Fibroblast of skin of right biceps (primary cell): Measurements from ENCODE around the gene SPAG4.

Experiments used
- DNase-seq: peaks from one replicate; pipeline ENCODE4 v3.0.0-alpha.2; 2013

Gene SPAG4

DNA sequence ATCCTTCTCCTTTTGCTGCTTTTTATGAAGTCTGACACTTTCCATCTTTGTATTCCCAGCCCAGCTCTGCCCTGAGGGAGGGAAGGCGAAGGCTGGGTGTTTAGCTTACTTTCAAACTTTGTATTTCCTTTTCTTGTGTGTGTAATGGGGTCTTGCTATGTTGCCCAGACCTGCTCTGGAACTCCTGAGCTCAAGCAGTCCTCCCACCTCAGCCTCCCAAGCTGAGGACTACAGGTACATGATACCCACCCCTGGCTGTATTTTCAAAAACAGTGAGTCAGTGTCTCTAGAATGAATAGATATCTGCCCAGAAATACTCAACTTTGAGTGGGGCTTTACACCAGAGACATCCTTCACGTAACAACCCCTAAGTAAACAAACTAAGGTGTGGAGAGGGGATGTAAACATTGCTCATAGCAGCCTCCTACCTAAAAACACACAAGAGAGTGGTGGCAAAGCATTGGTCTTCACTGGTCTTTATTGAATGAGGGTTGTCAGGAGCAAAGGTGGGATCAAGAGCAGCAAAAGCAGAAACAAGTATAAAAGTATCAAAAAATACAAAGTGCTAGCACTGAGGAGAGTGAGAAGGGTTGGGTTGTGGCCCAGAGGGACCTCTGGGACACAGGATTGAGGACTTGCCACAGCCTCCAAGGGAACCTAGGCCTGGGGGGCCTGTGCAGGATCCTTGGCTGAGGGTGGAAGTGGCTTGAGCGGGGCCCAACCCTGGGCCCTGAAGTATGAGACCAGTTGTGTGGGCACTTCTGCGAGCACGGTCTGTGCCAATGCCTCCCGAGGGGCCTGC lies 10.2 kb downstream of the SPAG4 start:
- no peak for DNase-seq

DNA sequence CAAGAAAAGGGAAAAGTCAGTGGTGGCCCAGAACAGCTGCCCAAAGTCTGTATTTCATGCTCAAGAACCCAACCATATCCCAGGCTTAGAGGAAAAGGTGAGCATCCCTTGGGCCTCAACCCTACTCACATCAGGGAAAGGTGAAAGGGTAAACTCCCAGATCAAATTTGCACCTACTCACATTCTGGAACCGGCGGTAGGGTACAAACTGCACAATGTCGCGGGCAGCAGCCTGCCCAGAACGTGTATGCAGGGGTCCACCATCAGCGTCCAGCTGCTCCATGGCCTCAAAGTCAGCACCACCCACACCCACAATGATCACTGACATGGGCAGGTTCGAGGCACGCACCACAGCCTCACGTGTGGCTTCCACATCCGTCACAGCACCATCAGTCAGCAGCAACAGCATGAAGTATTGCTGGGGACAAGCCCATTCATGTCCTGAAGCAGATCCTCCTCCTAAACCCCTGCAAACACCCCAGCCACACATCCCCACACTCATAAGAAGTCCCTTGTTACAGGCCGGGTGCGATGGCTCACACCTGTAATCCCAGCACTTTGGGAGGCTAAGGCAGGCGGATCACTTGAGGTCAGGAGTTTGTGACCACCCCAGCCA lies 10.9 kb downstream of the SPAG4 start:
- no peak for DNase-seq

DNA sequence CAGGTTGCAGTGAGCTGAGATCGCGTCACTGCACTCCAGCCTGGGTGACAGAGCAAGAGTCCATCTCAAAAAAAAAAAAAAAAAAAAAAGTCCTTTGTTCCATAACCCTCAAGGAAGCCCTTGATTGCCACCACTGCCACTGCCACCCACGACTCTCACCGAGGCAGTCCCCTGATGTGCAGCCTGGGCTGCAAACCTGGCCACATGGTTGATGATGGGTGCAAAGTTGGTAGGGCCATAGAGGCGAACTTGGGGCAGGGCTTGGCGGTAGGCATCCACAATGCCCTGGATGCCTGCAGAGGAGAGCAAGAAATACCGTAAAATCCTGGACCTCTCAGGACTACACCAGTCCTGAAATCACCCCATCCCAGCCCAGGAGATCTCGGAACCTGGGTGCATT lies 11.5 kb downstream of the SPAG4 start:
- no peak for DNase-seq

DNA sequence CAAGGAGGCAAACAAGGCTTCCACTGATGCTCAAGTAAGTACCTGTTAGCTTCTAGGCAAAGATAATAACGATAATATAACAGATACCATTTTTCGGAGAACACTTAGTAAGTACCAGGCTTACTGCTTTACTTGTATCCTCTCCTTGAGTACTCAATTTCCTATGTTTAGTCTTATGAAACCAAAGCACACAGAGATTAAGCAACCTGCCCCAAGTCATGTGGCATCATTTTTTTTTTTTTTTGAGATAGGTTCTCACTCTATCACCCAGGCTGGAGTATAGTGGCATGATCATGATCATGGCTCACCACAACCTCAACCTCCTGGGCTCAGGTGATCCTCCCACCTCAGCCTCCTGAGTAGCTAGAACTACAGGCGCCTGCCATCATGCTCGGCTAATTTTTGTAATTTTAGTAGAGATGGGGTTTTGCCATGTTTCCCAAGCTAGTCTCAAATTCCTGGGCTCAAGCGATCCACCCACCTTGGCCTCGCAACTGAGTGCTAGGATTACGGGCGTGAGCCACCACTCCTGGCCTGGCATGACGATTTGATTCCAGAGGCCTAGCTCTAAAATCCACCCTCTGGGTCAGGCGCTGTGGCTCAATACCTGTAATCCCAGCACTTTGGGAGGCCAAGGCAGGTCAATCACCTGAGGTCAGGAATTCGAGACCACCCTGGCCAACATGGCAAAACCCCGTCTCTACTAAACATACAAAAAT lies 14.0 kb downstream of the SPAG4 start:
- DNase-seq, result no peak

DNA sequence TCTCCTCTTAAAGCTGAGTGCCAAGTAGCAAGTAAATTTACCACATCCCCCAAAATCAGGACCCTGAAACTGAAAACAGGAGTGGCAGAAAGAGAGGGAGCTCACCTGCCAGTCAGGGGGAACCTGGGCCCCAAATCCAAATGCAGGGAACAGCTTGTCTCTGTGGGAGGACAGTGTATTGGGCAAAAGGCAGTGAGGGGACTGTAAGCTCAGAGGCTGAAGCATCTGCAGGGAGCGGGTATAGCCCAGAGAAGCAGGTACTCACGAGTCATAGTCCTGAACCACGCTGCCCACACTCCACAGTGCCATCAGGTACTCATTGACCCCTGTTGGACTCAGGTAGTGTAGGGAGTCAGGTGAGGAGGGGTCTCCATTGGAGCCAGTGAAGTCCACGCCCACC lies 15.0 kb downstream of the SPAG4 start:
- DNase-seq, result no peak

DNA sequence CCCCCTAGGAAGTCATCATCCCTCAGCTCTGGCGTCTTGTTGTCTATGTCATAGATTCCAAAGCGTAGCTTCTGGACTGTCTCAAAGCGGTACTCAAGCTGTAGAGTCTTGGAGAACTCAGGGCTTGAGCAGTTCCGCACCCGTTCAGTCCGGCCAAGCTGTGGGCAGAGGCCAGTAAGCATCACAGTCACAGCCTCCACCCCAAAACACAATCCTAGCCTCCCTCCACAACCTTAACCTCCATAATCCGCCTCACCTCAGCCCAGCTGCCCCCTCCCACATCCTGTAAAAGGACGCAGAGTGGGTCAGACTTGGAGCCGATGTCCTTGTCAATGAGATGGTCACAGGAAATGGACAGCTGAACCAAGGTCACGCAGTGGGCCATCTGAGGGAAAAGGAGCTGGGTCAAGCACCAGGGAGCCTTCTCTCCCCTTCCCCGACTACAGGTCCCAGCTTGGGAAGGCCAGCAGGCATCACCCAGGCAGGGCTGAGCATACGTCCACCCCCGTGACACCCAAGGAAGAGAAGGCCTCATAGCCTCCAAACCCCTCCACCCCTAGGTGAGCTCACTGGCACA lies 17.0 kb downstream of the SPAG4 start:
- no peak for DNase-seq

DNA sequence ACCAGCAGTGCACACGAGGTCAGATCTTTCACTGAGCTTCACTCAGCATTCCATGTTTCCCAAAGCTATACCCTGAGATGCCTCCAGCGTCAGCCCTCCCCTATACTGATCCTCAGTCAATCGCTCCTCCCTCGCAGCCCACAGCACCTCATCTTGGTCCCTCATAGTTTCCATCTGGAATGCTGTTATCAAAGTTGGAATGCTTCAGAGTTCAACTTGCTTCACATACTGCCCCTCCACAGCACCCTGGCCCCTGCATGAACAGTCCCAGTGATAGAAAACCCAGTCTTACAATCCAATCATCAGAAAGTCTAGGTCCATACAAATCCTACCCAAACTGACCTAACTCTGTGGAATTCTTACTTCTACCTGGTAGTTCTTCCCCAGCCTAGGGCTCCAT lies 20.0 kb downstream of the SPAG4 start:
- no peak for DNase-seq

DNA sequence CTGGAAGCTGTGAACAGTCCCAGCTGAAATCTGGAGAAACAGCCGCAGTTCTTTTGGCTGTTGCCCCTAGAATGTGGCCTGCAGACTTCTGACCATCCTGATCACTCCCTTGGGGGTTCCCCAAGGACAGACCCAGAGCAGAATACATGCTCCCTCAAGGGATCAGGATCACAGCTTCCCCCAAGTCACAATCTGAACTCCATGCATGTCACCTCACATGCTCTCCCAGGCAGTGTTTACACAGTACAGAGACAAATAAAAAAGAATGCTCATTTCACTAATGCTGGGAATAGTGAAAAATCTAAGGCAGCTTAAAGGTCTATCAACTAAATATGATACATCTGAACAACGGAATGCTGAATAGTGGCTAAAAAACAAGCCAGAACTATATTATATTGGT lies 20.5 kb downstream of the SPAG4 start:
- DNase-seq, result no peak

DNA sequence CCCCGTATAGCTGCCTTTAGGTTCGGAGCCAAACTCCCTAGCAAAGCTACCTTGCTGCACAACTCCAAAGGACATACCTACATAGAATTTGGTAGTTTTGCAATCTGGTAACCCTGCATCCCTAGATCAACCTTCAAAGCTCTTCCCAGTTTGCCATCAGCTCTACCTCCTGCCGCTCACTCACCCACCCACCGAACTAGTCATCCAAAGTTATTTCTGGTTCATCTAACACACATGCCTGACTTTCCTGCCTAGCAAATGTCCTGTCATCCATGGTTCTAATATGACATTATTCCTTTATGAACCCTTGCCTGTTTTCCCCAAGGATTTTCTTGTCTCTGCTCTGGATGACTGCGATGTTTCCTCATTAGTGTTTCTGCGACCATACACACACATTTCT lies 21.6 kb downstream of the SPAG4 start:
- no peak for DNase-seq

DNA sequence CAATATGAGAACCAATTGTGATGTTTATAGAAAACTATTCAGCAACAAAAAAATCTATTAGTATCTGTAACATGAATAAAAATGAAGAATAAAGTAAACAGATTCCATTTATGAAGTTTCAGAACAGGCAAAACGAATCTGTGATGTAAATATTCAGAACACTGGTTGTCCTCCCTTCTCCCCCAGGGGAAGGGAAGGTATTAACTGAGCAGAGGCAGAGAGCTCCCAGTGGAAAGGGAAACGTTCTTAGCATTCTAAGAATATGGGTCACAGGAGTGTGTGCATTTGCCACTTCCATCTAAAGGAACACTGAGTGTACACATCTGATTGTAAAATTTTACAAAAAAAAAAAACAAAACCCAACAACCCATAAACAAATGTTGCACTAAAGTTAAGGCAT lies 23.1 kb downstream of the SPAG4 start:
- DNase-seq, result no peak

DNA sequence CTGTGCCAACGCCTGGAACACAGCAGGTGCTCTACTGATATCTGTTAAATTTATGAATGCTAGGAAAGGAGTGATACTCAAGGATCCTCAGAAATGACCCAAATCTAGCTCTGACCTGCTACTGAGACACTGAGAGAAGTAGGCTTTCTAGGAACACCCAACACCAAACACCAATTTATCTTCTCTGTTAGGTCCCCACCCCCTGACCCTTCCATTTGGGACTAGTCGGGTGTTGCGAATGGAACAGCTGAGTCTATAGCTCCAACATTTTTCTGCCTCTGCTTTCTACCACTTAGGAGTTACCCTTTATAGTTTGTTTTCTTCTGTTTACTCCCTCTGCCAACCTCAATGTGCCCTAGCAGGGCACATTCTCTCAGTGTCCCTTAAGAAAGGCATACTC lies 25.1 kb downstream of the SPAG4 start:
- DNase-seq, result no peak

DNA sequence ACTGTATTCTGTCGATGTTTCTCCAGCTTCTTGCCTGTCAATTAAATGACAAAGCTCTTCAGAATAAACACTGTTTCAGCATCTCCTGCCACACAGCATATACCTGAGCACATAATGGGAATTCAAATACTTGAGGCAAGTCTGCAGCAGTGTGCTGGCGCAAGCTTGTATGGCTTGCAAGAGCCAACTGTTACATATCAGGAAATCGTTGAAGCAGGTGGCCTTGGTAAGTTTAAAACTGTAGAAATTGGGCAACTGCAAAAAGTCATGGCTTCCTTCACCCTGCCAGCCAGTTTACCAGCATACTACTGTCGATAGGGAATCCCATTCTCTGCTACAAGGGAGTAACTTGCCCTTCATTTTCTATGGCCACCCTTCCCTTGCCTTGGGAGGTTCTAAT lies 26.1 kb downstream of the SPAG4 start:
- DNase-seq, result no peak

DNA sequence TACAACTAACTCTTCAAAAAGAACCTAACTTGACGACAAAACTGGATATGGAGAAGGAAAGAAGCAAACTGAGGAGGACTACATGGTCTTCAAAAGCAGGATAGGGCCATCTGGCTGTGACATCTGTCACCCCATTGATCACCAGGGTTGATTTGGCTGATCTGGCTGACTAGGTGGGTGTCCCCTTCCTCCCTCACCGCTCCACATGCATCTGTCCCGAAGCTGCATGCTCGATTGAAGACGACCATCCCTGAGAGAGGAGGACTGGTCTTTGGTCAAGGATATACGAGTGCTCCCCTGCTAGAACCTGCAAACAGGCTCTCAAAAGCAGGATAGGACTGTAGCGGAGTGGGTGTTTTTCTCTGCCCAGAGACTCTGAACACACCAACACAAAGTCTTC lies 27.4 kb downstream of the SPAG4 start:
- no peak for DNase-seq

DNA sequence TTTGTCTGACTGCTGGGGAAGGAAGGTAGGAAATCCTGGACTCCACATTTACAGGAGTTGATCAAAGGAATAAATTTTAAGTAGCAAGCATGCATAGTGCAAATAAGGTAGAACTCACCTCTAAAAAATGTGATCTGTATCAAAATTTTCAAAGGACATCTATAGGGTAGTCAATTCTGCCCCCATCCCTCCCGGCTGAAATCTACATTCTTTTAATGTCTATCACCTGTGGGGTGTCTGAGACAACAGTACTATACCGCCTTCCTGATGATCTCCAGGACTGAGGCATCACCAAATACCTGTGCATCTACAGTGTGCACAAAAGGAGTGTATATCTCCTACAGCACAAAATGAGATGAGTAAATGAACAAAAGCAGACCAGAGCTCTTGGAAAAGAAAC lies 29.2 kb downstream of the SPAG4 start:
- DNase-seq, result no peak

DNA sequence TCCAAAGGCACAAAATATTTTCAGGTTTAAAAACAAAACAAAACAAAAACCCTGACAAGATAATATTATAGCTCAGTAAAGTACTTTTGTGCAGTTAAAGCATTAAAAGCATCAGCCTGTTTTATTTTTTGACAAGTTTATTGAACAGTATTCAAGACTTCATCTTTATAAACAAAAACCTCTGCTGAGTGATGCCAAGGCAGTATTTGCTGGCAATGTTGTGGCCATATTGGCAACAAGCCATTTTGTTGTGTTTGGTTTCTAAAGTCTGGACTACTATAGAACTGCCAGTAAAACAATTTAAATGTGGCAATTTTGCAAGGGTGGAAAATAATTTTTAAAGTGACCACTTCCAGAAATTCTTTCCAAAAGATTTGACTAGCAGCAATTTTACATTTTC lies 33.2 kb downstream of the SPAG4 start:
- DNase-seq, result no peak

DNA sequence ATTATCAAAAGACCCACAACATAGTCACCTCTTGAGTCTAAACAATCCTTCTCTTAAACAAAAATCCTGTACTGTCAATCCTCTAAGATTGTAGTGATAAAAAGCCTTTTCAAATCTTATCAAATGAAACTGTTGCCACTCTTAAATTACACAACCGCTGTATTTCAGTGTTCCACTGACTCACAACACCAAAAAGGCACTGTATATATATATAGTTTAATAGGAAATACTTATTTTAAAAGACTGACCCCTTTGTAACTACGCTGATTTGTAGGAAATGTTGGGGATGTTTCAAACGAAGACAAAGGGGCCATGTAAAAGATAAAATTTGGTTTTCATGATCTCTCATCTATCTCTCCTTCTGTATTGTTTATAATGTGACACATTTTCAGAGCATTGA lies 35.0 kb downstream of the SPAG4 start:
- no peak for DNase-seq

DNA sequence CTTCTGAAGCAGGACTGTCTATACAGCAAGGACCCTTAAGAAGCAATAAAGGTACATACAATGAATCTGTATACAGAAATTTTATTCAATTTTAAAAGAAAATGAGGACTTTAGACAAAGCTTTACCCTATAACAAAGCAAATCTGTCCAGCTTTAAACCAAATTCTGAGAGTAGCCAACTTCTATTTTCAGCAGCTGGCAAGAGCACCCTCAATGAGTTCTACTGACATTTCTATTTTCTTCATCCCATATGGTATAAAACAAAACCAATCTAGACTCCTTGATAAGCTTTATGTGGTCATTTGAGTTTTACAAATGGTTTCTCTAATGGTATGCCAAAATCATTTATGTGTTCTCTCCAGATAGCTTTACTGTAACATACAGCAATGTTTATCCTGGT lies 36.3 kb downstream of the SPAG4 start:
- no peak for DNase-seq

DNA sequence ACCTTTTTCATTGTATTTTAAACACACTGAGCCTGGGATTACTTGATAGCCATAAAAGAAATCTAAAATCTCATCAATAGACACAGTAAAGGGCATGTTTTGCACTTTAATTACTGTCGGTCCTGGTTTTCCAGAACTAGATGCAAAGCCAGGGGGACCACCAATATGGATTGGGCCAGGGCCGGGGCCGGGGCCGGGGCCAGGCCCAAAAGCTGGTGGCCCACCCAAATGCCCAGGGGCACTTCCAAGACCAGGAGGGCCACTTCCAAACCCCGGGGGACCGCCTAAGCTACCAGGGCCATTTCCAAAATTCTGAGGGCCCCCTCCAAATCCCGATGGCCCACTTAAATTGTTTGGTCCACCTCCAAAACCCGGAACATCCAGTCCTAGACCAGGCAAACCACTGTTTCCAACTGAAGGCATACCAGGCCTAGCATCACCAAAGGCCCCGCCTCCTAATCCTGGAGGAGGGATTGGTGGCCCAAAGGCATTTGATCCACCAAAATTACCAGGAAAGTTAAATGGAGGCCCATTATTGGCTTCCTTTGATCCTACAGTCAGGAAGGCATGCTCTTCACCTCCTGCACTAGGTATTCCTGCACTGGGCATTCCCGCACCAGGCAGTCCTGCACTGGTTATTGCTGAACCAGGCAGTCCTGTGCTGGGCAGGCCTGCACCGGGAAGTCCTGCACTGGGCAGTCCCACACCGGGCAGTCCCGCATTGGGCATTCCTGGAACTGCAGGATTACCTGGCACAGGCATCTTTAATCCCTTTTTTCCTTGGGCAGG lies 37.2 kb downstream of the SPAG4 start:
- no peak for DNase-seq

DNA sequence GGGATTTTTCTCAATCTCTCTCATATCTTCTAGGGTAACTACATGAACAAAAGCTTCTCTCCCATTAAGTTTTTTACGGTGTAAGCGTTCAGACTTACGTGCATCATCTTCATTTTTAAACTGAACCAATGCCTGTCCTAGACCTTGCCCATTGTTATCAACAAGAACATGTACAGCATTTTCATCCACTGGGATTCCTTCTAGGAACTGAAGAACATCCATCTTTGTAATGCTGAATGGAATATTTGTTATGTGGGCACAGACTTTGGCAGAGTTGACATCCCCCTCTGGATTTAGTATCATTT lies 37.8 kb downstream of the SPAG4 start:
- no peak for DNase-seq

DNA sequence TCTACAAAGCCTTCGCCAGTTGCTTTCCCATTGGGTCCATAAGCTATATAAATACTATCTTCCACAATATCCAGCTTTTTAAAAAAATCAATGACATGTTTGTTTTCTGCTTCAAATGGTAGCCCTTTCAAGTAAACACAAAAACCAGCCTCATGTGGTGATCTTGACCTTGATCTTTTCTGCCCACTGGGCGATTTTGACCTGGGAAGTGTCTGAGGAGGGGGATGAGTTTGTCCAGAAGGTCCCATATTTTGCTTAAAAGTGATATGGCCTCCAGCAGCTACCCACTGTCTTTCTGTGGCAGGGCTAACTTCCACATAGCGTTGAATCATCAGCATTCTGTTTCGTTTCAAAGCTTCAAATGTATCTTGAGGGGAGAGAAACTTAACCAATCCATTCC lies 38.3 kb downstream of the SPAG4 start:
- no peak for DNase-seq

DNA sequence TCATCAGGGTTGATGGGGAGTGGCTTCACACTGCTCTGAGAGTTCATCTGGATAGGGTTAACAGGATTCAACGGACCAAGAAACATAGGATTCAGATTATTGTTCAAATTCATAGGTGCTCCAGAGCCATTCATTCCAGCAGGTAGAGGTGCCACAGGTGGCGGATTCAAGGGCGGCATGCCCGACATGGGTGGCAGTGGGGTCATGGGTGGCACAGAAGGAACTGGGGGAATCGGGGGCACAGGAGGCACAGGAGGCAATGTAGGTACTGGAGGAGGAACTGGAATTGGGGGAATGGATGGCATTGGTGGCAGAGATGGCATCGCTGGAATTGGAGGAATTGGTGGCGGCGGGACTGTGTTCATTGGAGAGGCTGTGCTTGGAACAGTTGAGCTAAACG lies 38.8 kb downstream of the SPAG4 start:
- no peak for DNase-seq

DNA sequence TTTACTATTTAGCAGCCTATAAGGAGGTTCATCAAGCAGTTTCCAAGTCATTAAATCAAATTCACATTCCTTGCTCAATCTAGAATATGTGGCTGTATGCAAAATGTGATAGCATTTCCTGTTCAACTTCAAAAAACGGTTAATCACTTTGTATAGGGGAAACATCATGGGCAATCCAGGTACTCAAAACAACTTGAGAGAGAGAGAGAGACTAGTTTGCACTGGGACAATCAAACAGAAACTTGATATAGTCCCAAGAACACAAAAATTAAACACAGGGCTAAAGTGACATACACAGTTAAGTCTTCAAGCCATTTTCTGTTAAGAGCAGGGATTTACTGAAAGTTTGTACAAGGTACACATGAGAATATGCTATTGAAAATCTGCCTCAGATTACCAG lies 41.6 kb downstream of the SPAG4 start:
- no peak for DNase-seq
